A549 (cell line): ENCODE measurements around the gene MUC20. TPM values are rescaled to one million over a fixed set of nuclear protein-coding genes. Genes with fewer than 3 reads are reported as not detected.

Experiments
- ATAC-seq, 2 experiments: fragments of 200-7000 bp in 1 of 2; fragments of >200 bp in 1 of 2; cut with Nextera tagmentation in 1 of 2; cut with Tn5 transposase in 1 of 2; 3 replicates each; pipeline versions ENCODE4 v1.8.0 to v1.9.1; 2018 to 2020; ENCODE audit warnings: mild to moderate bottlenecking in 1 of 2, moderate library complexity in 1 of 2
- CTCF ChIA-PET: fragments of 300-600 bp; sonication (Branson Sonifier 250); formaldehyde crosslinking; extraction: SDS; loops from one replicate; lab custom pipeline; 2021; ENCODE audit warnings: antibody characterized with exemption, inconsistent platforms; lab: Yijun Ruan, JAX
- POLR2A ChIA-PET: fragments of 350-600 bp; formaldehyde crosslinking; extraction: SDS; loops from one replicate; lab custom pipeline; 2021; ENCODE audit warnings: antibody characterized with exemption, inconsistent platforms; lab: Yijun Ruan, JAX
- DNase-seq, 2 experiments: peaks; one replicate each; pipeline versions ENCODE4 v3.0.0 to v3.0.0-alpha.2; 2011 to 2016; ENCODE audit warnings: low read depth in 1 of 2, low spot score in 1 of 2
- FAIRE-seq: peaks from 2 replicates; lab custom pipeline; 2011; peaks lifted over from hg19 to GRCh38; lab: Jason Lieb, UNC
- H3K27ac ChIP-seq, 2 experiments: fragments of >200 bp; sonication (Bioruptor Twin); formaldehyde crosslinking; 3 replicates each; pipeline ENCODE4 v1.5.1; 2016 to 2017
- H3K4me1 ChIP-seq: fragments of >200 bp; sonication (Bioruptor Twin); formaldehyde crosslinking; 3 replicates; pipeline ENCODE4 v1.6.1; 2016
- H3K4me2 ChIP-seq: fragments of >200 bp; sonication (Bioruptor Twin); formaldehyde crosslinking; 3 replicates; pipeline ENCODE4 v1.6.1; 2016
- H3K4me3 ChIP-seq: fragments of >200 bp; sonication (Bioruptor Twin); formaldehyde crosslinking; 3 replicates; pipeline ENCODE4 v1.5.1; 2016
- H3K9me3 ChIP-seq: fragments of >200 bp; sonication (Bioruptor Twin); formaldehyde crosslinking; 3 replicates; pipeline ENCODE4 v1.6.1; 2016
- BCL3 ChIP-seq: fragments of >200 bp; sonication (Bioruptor Twin); formaldehyde crosslinking; IDR thresholded peaks from 3 replicates; pipeline ENCODE4 v1.6.1; 2016
- BHLHE40 ChIP-seq: IDR thresholded peaks from 2 replicates; pipeline ENCODE4 v1.6.1; 2012; ENCODE audit warnings: low read depth, low read length, inconsistent platforms
- CHD4 ChIP-seq: fragments of 200-600 bp; sonication (generic); IDR thresholded peaks from 2 replicates; pipeline ENCODE4 v1.6.1; 2016; ENCODE audit warnings: antibody characterized with exemption, mild to moderate bottlenecking, borderline replicate concordance
- CTCF ChIP-seq: fragments of >200 bp; sonication (Bioruptor Twin); formaldehyde crosslinking; IDR thresholded peaks from 3 replicates; pipeline ENCODE4 v1.5.1; 2016
- EHMT2 ChIP-seq: fragments of 200-600 bp; sonication (generic); IDR thresholded peaks from 2 replicates; pipeline ENCODE4 v1.6.1; 2016; ENCODE audit warnings: antibody characterized with exemption, low read depth, mild to moderate bottlenecking, moderate library complexity
- ELK1 ChIP-seq: fragments of 150-350 bp; IDR thresholded peaks from 2 replicates; pipeline ENCODE4 v1.6.1; 2014; ENCODE audit warnings: low read depth, mild to moderate bottlenecking, low read length
- EP300 ChIP-seq, 2 experiments: fragments of >200 bp; sonication (Bioruptor Twin); formaldehyde crosslinking; IDR thresholded peaks; 2 replicates in 1 of 2; 3 replicates in 1 of 2; pipeline ENCODE4 v1.6.1; 2016 to 2017
- HDAC2 ChIP-seq: fragments of 200-600 bp; sonication (generic); IDR thresholded peaks from 2 replicates; pipeline ENCODE4 v1.6.1; 2016
- HEYL ChIP-seq: fragments of 250-450 bp; sonication (Bioruptor Pico); IDR thresholded peaks from 2 replicates; pipeline ENCODE4 v1.8.0; 2021; ENCODE audit warnings: mild to moderate bottlenecking, moderate library complexity
- HOXA7 ChIP-seq: fragments of 250-450 bp; sonication (Bioruptor Pico); IDR thresholded peaks from 2 replicates; pipeline ENCODE4 v1.5.0; 2020; ENCODE audit warnings: mild to moderate bottlenecking, moderate library complexity
- HOXB5 ChIP-seq: fragments of 250-450 bp; sonication (Bioruptor Pico); IDR thresholded peaks from 2 replicates; pipeline ENCODE4 v1.5.0; 2020; ENCODE audit warnings: mild to moderate bottlenecking, moderate library complexity
- KDM1A ChIP-seq: fragments of 200-600 bp; sonication (generic); IDR thresholded peaks from 2 replicates; pipeline ENCODE4 v1.6.1; 2016; ENCODE audit warnings: low read depth, mild to moderate bottlenecking
- KDM5A ChIP-seq: fragments of 200-600 bp; sonication (generic); IDR thresholded peaks from 2 replicates; pipeline ENCODE4 v1.6.1; 2016; ENCODE audit warnings: antibody characterized with exemption, mild to moderate bottlenecking
- MAZ ChIP-seq: fragments of 150-350 bp; IDR thresholded peaks from 2 replicates; pipeline ENCODE4 v1.6.1; 2014; ENCODE audit warnings: antibody characterized with exemption, low read depth, low read length, borderline replicate concordance
- PHF8 ChIP-seq: fragments of 200-600 bp; sonication (generic); IDR thresholded peaks from 2 replicates; pipeline ENCODE4 v1.6.1; 2016; ENCODE audit warnings: low read depth, mild to moderate bottlenecking, antibody characterized with exemption, moderate library complexity, borderline replicate concordance
- POLR2A ChIP-seq: IDR thresholded peaks from 2 replicates; pipeline ENCODE4 v1.6.1; 2012; ENCODE audit warnings: mild to moderate bottlenecking, low read length
- RAD21 ChIP-seq, 2 experiments: fragments of >200 bp in 1 of 2; sonication (Bioruptor Twin) in 1 of 2; formaldehyde crosslinking in 1 of 2; IDR thresholded peaks in 1 of 2; conservative IDR thresholded peaks in 1 of 2; 2 replicates in 1 of 2; 3 replicates in 1 of 2; pipeline ENCODE4 v1.6.1; 2012 to 2018; ENCODE audit warnings: inconsistent platforms in 1 of 2
- RARB ChIP-seq: fragments of 250-450 bp; sonication (Bioruptor Pico); IDR thresholded peaks from 2 replicates; pipeline ENCODE4 v1.8.0; 2021; ENCODE audit warnings: mild to moderate bottlenecking, moderate library complexity
- REST ChIP-seq: fragments of 200-600 bp; sonication (generic); IDR thresholded peaks from 2 replicates; pipeline ENCODE4 v1.6.1; 2016; ENCODE audit warnings: antibody characterized with exemption, mild to moderate bottlenecking, moderate library complexity
- TP53 ChIP-seq: fragments of 250-450 bp; sonication (Bioruptor Pico); IDR thresholded peaks from 2 replicates; pipeline ENCODE4 v1.5.0; 2021; ENCODE audit warnings: mild to moderate bottlenecking, moderate library complexity
- ZSCAN20 ChIP-seq: fragments of 250-450 bp; sonication (Bioruptor Pico); IDR thresholded peaks from 2 replicates; pipeline ENCODE4 v1.8.0; 2022; ENCODE audit warnings: mild to moderate bottlenecking, moderate library complexity
- WGBS: methylation state at CpG from one replicate; pipeline ENCODE4 v1.1.6; 2017; ENCODE audit errors: missing lambda C conversion rate; 5-methylcytosine and 5-hydroxymethylcytosine counted together
- polyA plus RNA-seq, 4 experiments: library from polyadenylated mRNA; depleted of rRNA in 3 of 4; stranded (reverse); fragments of >200 nt; fragmentation: RNase III in 1 of 4; extraction: RNeasy Plus Mini Kit Qiagen cat#74134 plus additional on column Dnase treatment in 1 of 4; gene quantifications; 2 replicates in 3 of 4; 3 replicates in 1 of 4; pipeline ENCODE4 v1.2.3, GENCODE V29; 2011 to 2017

The MUC20 gene
- polyA plus RNA-seq, 2 of the 4 experiments (the other 2 are of a cell fraction) = 0.44 to 0.87 TPM

- no peak for TF ChIP-seq ZSCAN20 (CRISPR knock-in tag)
- no peak for TF ChIP-seq HOXA7 (CRISPR knock-in tag)
- no peak for TF ChIP-seq BHLHE40
- no peak for TF ChIP-seq CHD4
- TF ChIP-seq HEYL (CRISPR knock-in tag) = no peak
- TF ChIP-seq KDM5A = no peak
- no peak for TF ChIP-seq HOXB5 (CRISPR knock-in tag)
- TF ChIP-seq EP300 (IDR thresholded peaks at IDR 0.05) = no peak
- no peak for TF ChIP-seq PHF8
- no peak for TF ChIP-seq TP53 (CRISPR knock-in tag)
- no peak for TF ChIP-seq BCL3
- TF ChIP-seq RARB (CRISPR knock-in tag) = no peak
- no peak for TF ChIP-seq CTCF
These were observed 36.6 kb downstream of the MUC20 start for GRCh38 chr3:195757438-195757770.

GRCh38 chr3:195757827-195758226 is 37.0 kb downstream of the MUC20 start:
- WGBS = 42% methylated on average over 10 of the region's 10 CpGs
- Histone ChIP-seq H3K9me3 (no peaks in the 10 kb centered on the region), H3K4me3 (no peak overlapping the region), H3K4me1 (no peaks in the 10 kb centered on the region), H3K27ac (no peak overlapping the region), H3K4me2 (no peak overlapping the region)
- ATAC-seq (no peak), DNase-seq (no peak), FAIRE-seq (no peak)
- ChIA-PET CTCF (no interaction called here), POLR2A (no interaction called here)
- TF ChIP-seq REST (no peak), TP53 (CRISPR knock-in tag) (no peak), ELK1 (no peak), HDAC2 (no peak), POLR2A (no peak), EHMT2 (no peak), RAD21 (conservative IDR thresholded peaks at IDR 0.05 in 1 of 2, IDR thresholded peaks at IDR 0.05 in 1 of 2) (no peak), MAZ (no peak), KDM1A (no peak)

More at GRCh38 chr3:195757438-195757770, 36.6 kb downstream of the MUC20 start:
- FAIRE-seq = no peak
- DNase-seq = no peak
- ChIA-PET CTCF (no interaction called here), POLR2A (no interaction called here)
- H3K4me3 ChIP-seq = no peak overlapping the region
- no peak for ATAC-seq
- no peaks in the 10 kb centered on the region for H3K9me3 ChIP-seq
- H3K4me2 ChIP-seq = no peak overlapping the region
- H3K27ac ChIP-seq = no peak overlapping the region
- 48% methylated on average over 6 of the region's 8 CpGs for WGBS
- H3K4me1 ChIP-seq = no peaks in the 10 kb centered on the region
